Measurements from ENCODE around the gene RBMS1. TPM values are rescaled to one million over a fixed set of nuclear protein-coding genes. Genes with fewer than 3 reads are reported as not detected.

RBMS1 gene
- total RNA-seq, 2 donors from 2014 or later, result 6.3 to 21.1 TPM

GRCh38 chr2:160408173-160408958, 85.2 kb downstream of the RBMS1 start:
- Histone ChIP-seq H3K27me3 (peaks cover 11% of the 10 kb centered on the region), H3K4me3 (peak overlapping the region; percentile 6), H3K4me1 (peaks cover 6% of the 10 kb centered on the region), H3K36me3 (no peaks in the 10 kb centered on the region), H3K9ac (ENCODE audit: low read depth in 2 of 2, low read length in 2 of 2) (peak overlapping the region in 1 of 2 donors; percentile 55), H3K27ac (peak overlapping the region; percentile 27), H3K9me3 (no peaks in the 10 kb centered on the region)
- DNase-seq, result peak; percentile 31
- intact Hi-C loops (cut with DNase I), result no loop called here
- TF ChIP-seq, protein P1, sequence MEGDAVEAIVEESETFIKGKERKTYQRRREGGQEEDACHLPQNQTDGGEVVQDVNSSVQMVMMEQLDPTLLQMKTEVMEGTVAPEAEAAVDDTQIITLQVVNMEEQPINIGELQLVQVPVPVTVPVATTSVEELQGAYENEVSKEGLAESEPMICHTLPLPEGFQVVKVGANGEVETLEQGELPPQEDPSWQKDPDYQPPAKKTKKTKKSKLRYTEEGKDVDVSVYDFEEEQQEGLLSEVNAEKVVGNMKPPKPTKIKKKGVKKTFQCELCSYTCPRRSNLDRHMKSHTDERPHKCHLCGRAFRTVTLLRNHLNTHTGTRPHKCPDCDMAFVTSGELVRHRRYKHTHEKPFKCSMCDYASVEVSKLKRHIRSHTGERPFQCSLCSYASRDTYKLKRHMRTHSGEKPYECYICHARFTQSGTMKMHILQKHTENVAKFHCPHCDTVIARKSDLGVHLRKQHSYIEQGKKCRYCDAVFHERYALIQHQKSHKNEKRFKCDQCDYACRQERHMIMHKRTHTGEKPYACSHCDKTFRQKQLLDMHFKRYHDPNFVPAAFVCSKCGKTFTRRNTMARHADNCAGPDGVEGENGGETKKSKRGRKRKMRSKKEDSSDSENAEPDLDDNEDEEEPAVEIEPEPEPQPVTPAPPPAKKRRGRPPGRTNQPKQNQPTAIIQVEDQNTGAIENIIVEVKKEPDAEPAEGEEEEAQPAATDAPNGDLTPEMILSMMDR (IDR thresholded peaks at IDR 0.05), result no peak

DNA sequence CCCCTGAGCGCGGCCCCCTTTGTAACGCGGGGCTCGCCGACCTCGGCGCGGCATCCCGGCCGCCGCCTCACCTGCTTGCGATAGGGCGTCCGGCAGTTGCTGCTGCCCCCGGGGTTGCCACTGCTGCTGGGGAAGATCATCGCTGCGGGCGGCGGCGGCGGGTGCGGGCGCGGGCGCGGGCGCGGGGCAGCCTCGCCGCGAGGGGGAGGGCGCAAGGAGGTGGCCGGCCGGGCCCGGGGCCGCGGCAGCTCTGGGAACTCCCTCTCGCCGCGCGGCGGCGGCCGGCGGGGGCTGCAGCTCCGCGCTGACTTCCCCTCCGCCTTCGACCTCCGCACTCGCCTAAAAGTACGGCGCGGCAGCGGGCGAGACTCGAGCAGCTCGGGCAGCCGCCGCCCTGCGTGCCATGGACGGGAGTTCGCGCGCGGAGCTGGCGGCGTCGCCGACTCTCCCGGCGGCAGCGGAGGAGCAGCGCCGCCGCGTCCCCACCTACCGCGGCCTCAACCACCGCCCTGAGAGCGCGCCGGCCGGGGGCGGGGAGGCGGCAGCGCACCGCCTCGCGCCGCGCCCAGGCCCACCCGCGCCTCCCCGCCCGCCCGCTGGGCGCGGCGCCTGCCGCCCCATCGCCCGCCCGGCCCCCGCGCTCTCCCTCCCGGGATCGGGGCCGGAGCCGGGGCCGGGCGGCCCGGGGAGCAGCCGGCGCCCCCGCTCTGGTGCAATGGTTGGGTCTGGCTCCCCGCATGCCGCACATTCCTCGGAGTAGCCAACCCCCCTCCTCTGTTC, 86.0 kb downstream of the RBMS1 start:
- Histone ChIP-seq H3K9me3 (no peaks in the 10 kb centered on the region), H3K4me1 (peaks cover 6% of the 10 kb centered on the region), H3K27ac (peak overlapping the region; percentile 89), H3K9ac (ENCODE audit: low read depth in 2 of 2, low read length in 2 of 2) (peak overlapping the region in 1 of 2 donors; percentile 68), H3K27me3 (peaks cover 11% of the 10 kb centered on the region), H3K4me3 (peak overlapping the region; percentile 71), H3K36me3 (no peaks in the 10 kb centered on the region)
- intact Hi-C loops (cut with DNase I), result no loop called here
- TF ChIP-seq, protein P1 (IDR thresholded peaks at IDR 0.05), result no peak
- DNase-seq, result peak; percentile 33

DNA sequence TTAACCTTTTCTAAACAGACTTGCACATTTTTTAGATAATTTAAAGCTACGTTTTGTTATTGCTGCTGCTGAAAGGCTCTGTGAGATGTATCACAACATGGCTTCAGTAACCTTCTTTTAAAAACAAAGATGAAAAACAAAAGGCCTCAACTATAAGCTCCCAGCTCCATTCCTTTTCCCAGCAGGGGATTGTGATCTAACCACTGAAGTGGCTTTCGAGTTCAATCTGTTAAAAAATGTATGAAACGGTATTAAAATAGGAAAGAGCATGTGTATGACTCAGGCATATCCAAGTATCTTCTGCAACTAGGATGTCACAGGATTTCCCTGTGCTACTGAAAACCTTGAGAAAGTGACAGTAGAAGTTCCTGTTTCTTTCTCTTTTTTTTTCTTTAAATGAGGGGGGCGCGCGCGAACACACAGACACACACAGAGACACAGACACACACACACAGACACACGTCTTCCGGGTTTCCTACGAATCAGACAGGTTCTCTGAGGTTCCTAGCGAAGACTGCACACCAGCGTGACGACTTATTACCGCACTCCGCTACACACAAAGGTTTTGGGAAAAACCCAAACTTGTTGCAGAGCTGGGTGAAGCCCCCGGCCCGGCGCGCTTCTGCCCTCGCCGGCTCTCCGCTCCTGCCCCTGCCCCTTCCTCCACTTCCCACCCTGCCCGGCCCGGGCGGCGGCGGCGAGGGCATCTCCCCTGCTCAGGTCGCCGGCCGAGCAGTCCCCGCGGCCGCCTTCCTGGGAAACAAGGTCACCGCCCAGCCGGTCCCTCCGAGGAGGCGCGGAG, 86.8 kb downstream of the RBMS1 start:
- H3K4me3 ChIP-seq, result peak overlapping the region; percentile 71
- H3K27me3 ChIP-seq, result peaks cover 11% of the 10 kb centered on the region
- no peaks in the 10 kb centered on the region for H3K36me3 ChIP-seq
- no peaks in the 10 kb centered on the region for H3K9me3 ChIP-seq
- peaks cover 6% of the 10 kb centered on the region for H3K4me1 ChIP-seq
- H3K27ac ChIP-seq, result peak overlapping the region; percentile 89
- TF ChIP-seq, protein P1 (IDR thresholded peaks at IDR 0.05), result no peak
- DNase-seq, result peak; percentile 55
- peak overlapping the region; percentile 16 to 68 for H3K9ac ChIP-seq (ENCODE audit: low read depth in 2 of 2, low read length in 2 of 2)
- intact Hi-C loops (cut with DNase I), result no loop called here

DNA sequence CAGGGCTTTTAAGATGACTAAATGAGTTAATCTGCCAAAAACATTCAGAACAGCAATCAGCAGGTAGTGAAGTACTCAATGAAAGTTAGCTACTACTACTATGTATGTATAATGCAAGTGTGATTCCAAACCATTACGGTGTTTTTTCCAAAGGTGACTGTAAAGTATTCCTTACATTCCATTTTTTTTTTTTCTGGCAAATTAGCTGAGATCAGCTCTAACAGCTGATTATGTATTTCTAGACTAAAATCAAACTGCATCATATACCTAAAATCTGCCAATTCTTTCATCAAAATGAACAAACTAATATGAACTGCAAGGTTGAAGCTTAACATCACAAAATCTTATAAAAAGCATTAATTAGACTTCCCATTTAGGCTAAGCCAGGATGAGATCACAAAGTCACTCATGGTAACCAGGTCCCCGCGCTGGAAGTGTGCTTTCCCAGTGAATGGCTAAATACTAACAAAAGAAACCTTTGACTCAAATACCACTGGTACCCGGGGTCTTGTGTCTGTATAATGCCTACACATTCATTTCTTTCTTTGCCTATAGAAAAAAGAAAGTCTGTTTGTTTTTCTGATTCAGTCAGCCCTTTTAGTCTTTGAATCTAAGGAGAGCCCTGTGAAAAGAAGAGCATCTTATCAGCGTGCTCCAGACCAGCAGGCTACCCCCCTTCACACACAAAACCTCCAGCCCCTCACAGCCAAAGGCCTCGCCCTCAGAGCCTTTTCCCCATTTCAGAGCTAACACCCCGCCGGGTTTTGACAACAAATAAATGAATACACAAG, 88.3 kb downstream of the RBMS1 start:
- Histone ChIP-seq H3K4me3 (peak overlapping the region; percentile 71), H3K27ac (peak overlapping the region; percentile 89), H3K9ac (ENCODE audit: low read depth in 2 of 2, low read length in 2 of 2) (peak overlapping the region in 1 of 2 donors; percentile 16), H3K36me3 (no peaks in the 10 kb centered on the region), H3K9me3 (no peaks in the 10 kb centered on the region), H3K4me1 (peaks cover 6% of the 10 kb centered on the region), H3K27me3 (peaks cover 11% of the 10 kb centered on the region)
- TF ChIP-seq, protein P1 (IDR thresholded peaks at IDR 0.05), result no peak
- DNase-seq, result no peak
- intact Hi-C loops (cut with DNase I), result no loop called here
